Left ventricle myocardium inferior (tissue), 1 donor: Measurements from ENCODE around the gene DCTPP1. TPM values are rescaled to one million over a fixed set of nuclear protein-coding genes. Genes with fewer than 3 reads are reported as not detected.
"Not testable (repeated sequence)": the region's sequence is repeated elsewhere in the genome, so short reads cannot be mapped to it uniquely, and the experiment has no call there.

Experiments
- DNase-seq: peaks from one replicate; pipeline ENCODE4 v3.0.0-alpha.2; 2020
- H3K27ac ChIP-seq: fragments of 200-600 bp; replicated peaks from 2 replicates; pipeline ENCODE4 v1.8.0; 2021
- H3K27me3 ChIP-seq: fragments of 200-600 bp; 2 replicates; pipeline ENCODE4 v1.8.0; 2021; ENCODE audit warnings: low read depth
- H3K36me3 ChIP-seq: fragments of 200-600 bp; 2 replicates; pipeline ENCODE4 v1.8.0; 2021
- H3K4me1 ChIP-seq: fragments of 200-600 bp; 2 replicates; pipeline ENCODE4 v1.8.0; 2021
- H3K4me3 ChIP-seq: fragments of 200-600 bp; 2 replicates; pipeline ENCODE4 v1.8.0; 2021; ENCODE audit warnings: mild to moderate bottlenecking, moderate library complexity
- H3K9me3 ChIP-seq: fragments of 200-600 bp; replicated peaks from 2 replicates; pipeline ENCODE4 v1.8.0; 2021
- CTCF ChIP-seq: fragments of 200-600 bp; IDR thresholded peaks from 2 replicates; pipeline ENCODE4 v1.8.0; 2021; ENCODE audit warnings: antibody characterized with exemption, mild to moderate bottlenecking, borderline replicate concordance
- intact Hi-C: fragments of 100-400 bp; cut with micrococcal nuclease; formaldehyde crosslinking; loops from one replicate; pipeline ENCODE4 v1.11.0; 2022
- total RNA-seq: library from RNA; stranded (reverse); fragmentation: NEBNext Ultra II Directional; extraction: Animal tissue kit (Norgen Biotek cat#: 25700); gene quantifications from one replicate; pipeline ENCODE4 v1.2.1, GENCODE V29; 2021
- donor health status: DM: no; HTN: yes; CAD: no; lungs with severe emphysema.

The DCTPP1 gene
- total RNA-seq, 1 donor from 2014 or later, result 31.9 TPM

- intact Hi-C loops, result no loop called here
- no peak for DNase-seq
- TF ChIP-seq CTCF, result no peak
Measured at GRCh38 chr16:30397776-30398660, 31.8 kb downstream of the DCTPP1 start.

GRCh38 chr16:30397056-30397455, 32.8 kb downstream of the DCTPP1 start:
- no peak overlapping the region for H3K4me3 ChIP-seq
- no peak for TF ChIP-seq CTCF
- H3K4me1 ChIP-seq, result peaks cover 47% of the 10 kb centered on the region
- no peaks in the 10 kb centered on the region for H3K27me3 ChIP-seq
- intact Hi-C loops, result no loop called here
- peaks cover 15% of the 10 kb centered on the region for H3K36me3 ChIP-seq
- no peaks in the 10 kb centered on the region for H3K9me3 ChIP-seq
- no peak overlapping the region for H3K27ac ChIP-seq
- DNase-seq, result no peak

More at GRCh38 chr16:30397776-30398660, 31.8 kb downstream of the DCTPP1 start:
- no peaks in the 10 kb centered on the region for H3K27me3 ChIP-seq
- no peak overlapping the region for H3K4me3 ChIP-seq
- peaks cover 15% of the 10 kb centered on the region for H3K36me3 ChIP-seq
- H3K27ac ChIP-seq, result no peak overlapping the region
- H3K4me1 ChIP-seq, result peaks cover 47% of the 10 kb centered on the region
- H3K9me3 ChIP-seq, result no peaks in the 10 kb centered on the region

GRCh38 chr16:30396627-30397026, 33.2 kb downstream of the DCTPP1 start:
- Histone ChIP-seq H3K36me3 (peaks cover 15% of the 10 kb centered on the region), H3K4me3 (peak overlapping the region; percentile 94), H3K27ac (peak overlapping the region; percentile 92), H3K4me1 (peaks cover 47% of the 10 kb centered on the region)
- H3K27me3 ChIP-seq, intact Hi-C loops, H3K9me3 ChIP-seq, DNase-seq: not testable (repeated sequence)

GRCh38 chr16:30395992-30396585, 33.7 kb downstream of the DCTPP1 start:
- Histone ChIP-seq H3K4me1 (peaks cover 45% of the 10 kb centered on the region), H3K27me3 (no peaks in the 10 kb centered on the region), H3K4me3 (peak overlapping the region; percentile 94), H3K9me3 (no peaks in the 10 kb centered on the region), H3K27ac (peak overlapping the region; percentile 92), H3K36me3 (peaks cover 15% of the 10 kb centered on the region)
- no peak for TF ChIP-seq CTCF
- no peak for DNase-seq
- intact Hi-C loops, result no loop called here

- Histone ChIP-seq H3K9me3 (no peaks in the 10 kb centered on the region), H3K36me3 (peaks cover 15% of the 10 kb centered on the region), H3K4me1 (peaks cover 37% of the 10 kb centered on the region), H3K4me3 (peak within 1 kb of the TSS; percentile 94), H3K27ac (peak within 1 kb of the TSS; percentile 92), H3K27me3 (no peaks in the 10 kb centered on the region)
- peak; percentile 88 for DNase-seq
- peak; percentile 49 for TF ChIP-seq CTCF
- intact Hi-C loops, result no loop called here
Measured at GRCh38 chr16:30395155-30395991, 34.5 kb downstream of the DCTPP1 start, which contains the start of gene ZNF48. Gene ZNF48 (plus strand): TSS chr16:30395420. CDS start chr16:30395795, 375 bp downstream.
